Kidney (tissue), 14 donors: ENCODE data around the gene PAIP2. TPM values are rescaled to one million over a fixed set of nuclear protein-coding genes. Genes with fewer than 3 reads are reported as not detected.
A peak's percentile ranks its signal among the peaks of the same experiment; 100 is the strongest.
"Not testable (repeated sequence)": the region's sequence is repeated elsewhere in the genome, so short reads cannot be mapped to it uniquely, and the experiment has no call there.

Experiments
- DNase-seq, 5 donors: peaks; one replicate each; pipeline ENCODE4 v3.0.0-alpha.2; 2013 to 2020
- FAIRE-seq: peaks from 2 replicates; lab custom pipeline; 2012; peaks lifted over from hg19 to GRCh38; lab: Jason Lieb, UNC
- H3K27ac ChIP-seq, 2 donors: one replicate each; pipeline ENCODE4 v1.7.0; 2013; ENCODE audit warnings: low read depth in 2 of 2, low read length in 2 of 2, inconsistent platforms in 1 of 2
- H3K27me3 ChIP-seq: one replicate; pipeline ENCODE4 v1.7.1; 2013; ENCODE audit warnings: low read length, inconsistent platforms; ENCODE audit not compliant: control insufficient read depth, insufficient read depth
- H3K36me3 ChIP-seq, 3 donors: one replicate each; pipeline versions ENCODE4 v1.7.0 to v1.7.1; 2013; ENCODE audit warnings: low read length in 3 of 3, control low read depth in 1 of 3, inconsistent platforms in 1 of 3; ENCODE audit not compliant: insufficient read depth in 3 of 3, control insufficient read depth in 2 of 3
- H3K4me1 ChIP-seq, 3 donors: one replicate each; pipeline versions ENCODE4 v1.7.0 to v1.7.1; 2013; ENCODE audit warnings: low read length in 3 of 3, inconsistent platforms in 1 of 3, low read depth in 1 of 3; ENCODE audit not compliant: control insufficient read depth in 2 of 3, insufficient read depth in 2 of 3
- H3K4me3 ChIP-seq, 3 donors: one replicate each; pipeline versions ENCODE4 v1.7.0 to v1.8.1; 2013; ENCODE audit warnings: low read length in 3 of 3, control low read depth in 1 of 3, inconsistent platforms in 1 of 3
- H3K9ac ChIP-seq, 3 donors: one replicate each; pipeline versions ENCODE4 v1.7.0 to v1.7.1; 2013; ENCODE audit warnings: low read length in 3 of 3, control low read depth in 1 of 3, inconsistent platforms in 1 of 3
- H3K9me3 ChIP-seq, 3 donors: one replicate each; pipeline versions ENCODE4 v1.7.0 to v1.7.1; 2013; ENCODE audit warnings: low read length in 3 of 3, control low read depth in 1 of 3, inconsistent platforms in 1 of 3; ENCODE audit not compliant: control insufficient read depth in 2 of 3, insufficient read depth in 1 of 3
- CTCF ChIP-seq: IDR thresholded peaks from 3 replicates; pipeline ENCODE4 v1.5.1; 2012; ENCODE audit warnings: mild to moderate bottlenecking, moderate library complexity, borderline replicate concordance; ENCODE audit not compliant: insufficient read depth; ENCODE audit errors: extremely low read depth
- intact Hi-C: fragments of 100-400 bp; cut with DNase I; formaldehyde crosslinking; loops from one replicate; pipeline ENCODE4 v1.11.1; 2022
- polyA plus RNA-seq: library from polyadenylated mRNA; stranded (reverse); fragments of 350-450 nt; fragmentation: Illumina TruSeq; extraction: RNeasy Lipid Tissue Mini Kit (QIAGEN cat#74804); gene quantifications from one replicate; pipeline ENCODE4 v1.2.3, GENCODE V29; 2014; ENCODE audit warnings: low read depth, low replicate concordance; ENCODE audit not compliant: insufficient read depth
- total RNA-seq: library from RNA; stranded (reverse); fragmentation: NEBNext Ultra II Directional; extraction: Animal tissue kit (Norgen Biotek cat#: 25700); gene quantifications from one replicate; pipeline ENCODE4 v1.2.1, GENCODE V29; 2021
- donor health status: control.
- donor health status: control.
- donor health status: control.
- donor health status: control.
- donor health status: control.
- donor health status: DM: yes; HTN: yes; CAD: no.
- donor health status: Normal renal cell carcinoma (clear cell type).

Gene PAIP2
- total and polyA plus RNA-seq, 2 donors from 2014 or later, result 68.0 to 121 TPM

GRCh38 chr5:139306628-139307379, 34.9 kb upstream of the PAIP2 start:
- no peak overlapping the region for H3K27ac ChIP-seq
- intact Hi-C loops, result no loop called here
- no peak overlapping the region for H3K9ac ChIP-seq
- peaks cover 0 to 11% (median 4%) of the 10 kb centered on the region in 3 donors for H3K4me1 ChIP-seq
- H3K9me3 ChIP-seq, result no peaks in the 10 kb centered on the region
- no peak for TF ChIP-seq CTCF
- H3K4me3 ChIP-seq, result no peak overlapping the region
- no peaks in the 10 kb centered on the region for H3K36me3 ChIP-seq
- no peaks in the 10 kb centered on the region for H3K27me3 ChIP-seq
- DNase-seq (no peak), FAIRE-seq (peak; percentile 33)

- intact Hi-C loops, result no loop called here
- no peaks in the 10 kb centered on the region for H3K9me3 ChIP-seq
- no peak overlapping the region for H3K9ac ChIP-seq
- no peak for TF ChIP-seq CTCF
- H3K36me3 ChIP-seq, result no peaks in the 10 kb centered on the region
- FAIRE-seq, result no peak
- H3K4me3 ChIP-seq, result no peak overlapping the region
- H3K27ac ChIP-seq, result no peak overlapping the region
- H3K4me1 ChIP-seq, result peaks cover 0 to 4% (median 0%) of the 10 kb centered on the region in 3 donors
- no peaks in the 10 kb centered on the region for H3K27me3 ChIP-seq
- DNase-seq, result no peak
Measured at GRCh38 chr5:139308797-139309196, 32.9 kb upstream of the PAIP2 start.

- DNase-seq, H3K27ac ChIP-seq, H3K27me3 ChIP-seq, FAIRE-seq, H3K4me1 ChIP-seq, intact Hi-C loops, H3K9me3 ChIP-seq, H3K36me3 ChIP-seq, H3K9ac ChIP-seq, H3K4me3 ChIP-seq: not testable (repeated sequence)
Measured at GRCh38 chr5:139310715-139311186, 30.9 kb upstream of the PAIP2 start.

- DNase-seq, result peak in 3 of 5 donors; percentile 58 to 73 (median 59)
- intact Hi-C loops, result no loop called here
- no peak for FAIRE-seq
- Histone ChIP-seq H3K27ac (no peak overlapping the region), H3K4me3 (no peak overlapping the region), H3K9ac (no peak overlapping the region), H3K27me3 (no peaks in the 10 kb centered on the region), H3K36me3 (peaks cover 0 to 17% (median 5%) of the 10 kb centered on the region in 3 donors), H3K9me3 (no peaks in the 10 kb centered on the region), H3K4me1 (no peaks in the 10 kb centered on the region)
- TF ChIP-seq CTCF, result no peak
Measured at GRCh38 chr5:139312075-139312474, 29.6 kb upstream of the PAIP2 start.
